Mesothelial cell of epicardium (in vitro differentiated cells): Measurements from ENCODE around the gene INCENP. TPM values are rescaled to one million over a fixed set of nuclear protein-coding genes. Genes with fewer than 3 reads are reported as not detected.

ENCODE experiments used
- total RNA-seq: library from RNA; stranded (reverse); gene quantifications from 3 replicates; pipeline ENCODE4 v1.2.1, GENCODE V29; 2021

Gene INCENP
- total RNA-seq, 1 donor from 2014 or later, result 50.9 TPM

Other genes starting within 250 kb of the INCENP start
- gene FADS3, start 232.5 kb upstream of the INCENP start, total RNA-seq, result 6.1 to 8.9 TPM (median 8.0 TPM) in 3 replicates
- gene RAB3IL1, start 206.4 kb upstream of the INCENP start, total RNA-seq, result 10.6 to 12.0 TPM (median 11.9 TPM) in 3 replicates
- gene BEST1, start 173.7 kb upstream of the INCENP start, total RNA-seq, result 0.64 to 1.1 TPM (median 0.90 TPM) in 3 replicates
- 1,419 to 1,500 TPM (median 1,460 TPM) in 3 replicates for gene FTH1, start 156.4 kb upstream of the INCENP start, total RNA-seq
- gene SCGB1D1, start 66.2 kb downstream of the INCENP start, total RNA-seq, result not detected in 3 replicates
- not detected in 3 replicates for gene SCGB2A1, start 84.7 kb downstream of the INCENP start, total RNA-seq
- gene SCGB1D2, start 118.2 kb downstream of the INCENP start, total RNA-seq, result not detected in 3 replicates
- gene SCGB2A2, start 146.1 kb downstream of the INCENP start, total RNA-seq, result not detected in 3 replicates
- not detected in 3 replicates for gene SCGB1D4, start 175.1 kb downstream of the INCENP start, total RNA-seq
- gene ASRGL1, start 213.4 kb downstream of the INCENP start, total RNA-seq, result 6.5 to 7.5 TPM (median 6.7 TPM) in 3 replicates